ENCODE results near the gene OSTN. TPM values are rescaled to one million over a fixed set of nuclear protein-coding genes. Genes with fewer than 3 reads are reported as not detected.

Gene OSTN
- total and polyA plus RNA-seq, 9 of the 15 experiments (the other 6 are each of a cell fraction or from before 2014, with no cell fraction given): not detected

DNA sequence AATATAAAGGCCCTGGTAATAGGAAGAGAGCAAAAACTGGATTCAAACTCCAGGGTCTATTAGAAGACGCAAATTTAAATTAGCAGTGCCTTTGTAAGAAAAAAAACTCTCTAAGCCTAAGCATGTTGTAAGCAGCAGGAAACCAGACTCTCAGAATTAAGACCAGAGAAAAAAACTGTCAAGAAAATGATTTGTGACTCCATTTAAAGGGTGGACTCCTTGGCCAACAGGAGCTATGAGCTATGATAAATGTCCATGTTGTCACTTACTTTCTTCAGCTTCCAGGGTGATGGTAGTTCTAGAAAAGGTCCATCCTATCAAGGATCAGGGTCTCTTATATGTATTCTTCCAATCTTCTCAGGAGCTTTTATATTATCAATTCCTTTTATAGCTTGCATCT is 95.2 kb downstream of the OSTN start:
- Histone ChIP-seq H3K9me3 (replicated peaks; ENCODE audit: control insufficient read depth, insufficient read depth, low read depth, low read length) (no peaks in the 10 kb centered on the region), H2AFZ (ENCODE audit: low read depth, low read length) (no peak overlapping the region), H4K20me1 (replicated peaks; ENCODE audit: control insufficient read depth, insufficient read depth, low read length) (no peaks in the 10 kb centered on the region), H3K9me1 (ENCODE audit: control insufficient read depth, insufficient read depth, low read length) (no peaks in the 10 kb centered on the region), H3K4me3 (no peak overlapping the region), H3K4me2 (ENCODE audit: insufficient read depth, low read length) (no peak overlapping the region), H3K27ac (ENCODE audit: extremely low read depth, low read depth, low read length) (no peak overlapping the region), H3K79me2 (ENCODE audit: control insufficient read depth, insufficient read depth, low read length) (no peaks in the 10 kb centered on the region), H3K27me3 (ENCODE audit: control insufficient read depth in 2 of 2, insufficient read depth in 2 of 2, low read length in 2 of 2) (no peaks in the 10 kb centered on the region), H3K9ac (ENCODE audit: insufficient read depth in 1 of 2, low read depth in 2 of 2, low read length in 2 of 2) (no peak overlapping the region), H3K4me1 (replicated peaks in 1 of 2; ENCODE audit: control insufficient read depth in 2 of 2, insufficient read depth in 2 of 2, low read length in 2 of 2) (no peaks in the 10 kb centered on the region; a peak in 1 of 5 replicates), H3K36me3 (ENCODE audit: control insufficient read depth, insufficient read depth, low read length) (no peaks in the 10 kb centered on the region)
- TF ChIP-seq NFE2 (IDR thresholded peaks at IDR 0.05; ENCODE audit: low read depth) (no peak), MEIS2 (IDR thresholded peaks at IDR 0.05; ENCODE audit: partially characterized antibody) (peak; percentile 89)
- TF ChIP-seq, protein P1, sequence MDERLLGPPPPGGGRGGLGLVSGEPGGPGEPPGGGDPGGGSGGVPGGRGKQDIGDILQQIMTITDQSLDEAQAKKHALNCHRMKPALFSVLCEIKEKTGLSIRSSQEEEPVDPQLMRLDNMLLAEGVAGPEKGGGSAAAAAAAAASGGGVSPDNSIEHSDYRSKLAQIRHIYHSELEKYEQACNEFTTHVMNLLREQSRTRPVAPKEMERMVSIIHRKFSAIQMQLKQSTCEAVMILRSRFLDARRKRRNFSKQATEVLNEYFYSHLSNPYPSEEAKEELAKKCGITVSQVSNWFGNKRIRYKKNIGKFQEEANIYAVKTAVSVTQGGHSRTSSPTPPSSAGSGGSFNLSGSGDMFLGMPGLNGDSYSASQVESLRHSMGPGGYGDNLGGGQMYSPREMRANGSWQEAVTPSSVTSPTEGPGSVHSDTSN (CRISPR knock-in tag; IDR thresholded peaks at IDR 0.05; ENCODE audit: low read depth): no peak
- TF ChIP-seq, protein P1 (tag; conservative IDR thresholded peaks at IDR 0.05; ENCODE audit: low read depth): peak; percentile 96
- TF ChIP-seq, protein P2, sequence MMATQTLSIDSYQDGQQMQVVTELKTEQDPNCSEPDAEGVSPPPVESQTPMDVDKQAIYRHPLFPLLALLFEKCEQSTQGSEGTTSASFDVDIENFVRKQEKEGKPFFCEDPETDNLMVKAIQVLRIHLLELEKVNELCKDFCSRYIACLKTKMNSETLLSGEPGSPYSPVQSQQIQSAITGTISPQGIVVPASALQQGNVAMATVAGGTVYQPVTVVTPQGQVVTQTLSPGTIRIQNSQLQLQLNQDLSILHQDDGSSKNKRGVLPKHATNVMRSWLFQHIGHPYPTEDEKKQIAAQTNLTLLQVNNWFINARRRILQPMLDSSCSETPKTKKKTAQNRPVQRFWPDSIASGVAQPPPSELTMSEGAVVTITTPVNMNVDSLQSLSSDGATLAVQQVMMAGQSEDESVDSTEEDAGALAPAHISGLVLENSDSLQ (IDR thresholded peaks at IDR 0.05): peak; percentile 63
- DNase-seq (ENCODE audit: extremely low read depth in 1 of 4, low spot score in 3 of 4) (no peak), FAIRE-seq (no peak), ATAC-seq (no peak)
- in situ Hi-C loops (cut with MboI): no loop called here
- POLR2A ChIA-PET: no interaction called here
- intact Hi-C loops (cut with micrococcal nuclease): no loop called here
- 0% methylated on average over 1 of the region's 1 CpG for WGBS (ENCODE audit: insufficient coverage, low coverage, missing lambda C conversion rate)
- no TSS peak for BruUV-seq (replicated peaks)
- CTCF ChIA-PET (ENCODE audit: low intra/inter-chr PET ratio): no interaction called here

Data from K562 (cell line).